COLO829 (cell line): Measurements from ENCODE around the gene RAB11FIP3.
"Not testable (repeated sequence)": the region's sequence is repeated elsewhere in the genome, so short reads cannot be mapped to it uniquely, and the experiment has no call there.

Experiments
- DNase-seq: peaks from one replicate; pipeline ENCODE4 v3.0.0; 2012; ENCODE audit warnings: low spot score

The RAB11FIP3 gene

GRCh38 chr16:425082-425718 is at the start of gene RAB11FIP3:
TSS of gene RAB11FIP3 (plus strand) at chr16:425649. CDS start at chr16:426007, 358 bp downstream.
- DNase-seq, result peak; percentile 67

- no peak for DNase-seq
Measured at GRCh38 chr16:375927-376816, 49.3 kb upstream of the RAB11FIP3 start.

GRCh38 chr16:376817-377418 is 48.5 kb upstream of the RAB11FIP3 start:
- DNase-seq, result no peak

GRCh38 chr16:377419-377951 is 48.0 kb upstream of the RAB11FIP3 start:
- DNase-seq, result no peak

- not testable (repeated sequence) for DNase-seq
Measured at GRCh38 chr16:378113-378820, 47.2 kb upstream of the RAB11FIP3 start.

GRCh38 chr16:378821-379182 is 46.6 kb upstream of the RAB11FIP3 start:
- DNase-seq, result no peak

GRCh38 chr16:379183-379960 is 46.1 kb upstream of the RAB11FIP3 start:
- no peak for DNase-seq

- DNase-seq, result no peak
Measured at GRCh38 chr16:379961-380761, 45.3 kb upstream of the RAB11FIP3 start.

GRCh38 chr16:380762-381011 is 44.8 kb upstream of the RAB11FIP3 start:
- no peak for DNase-seq

- DNase-seq, result no peak
Measured at GRCh38 chr16:381012-381788, 44.2 kb upstream of the RAB11FIP3 start.

- no peak for DNase-seq
Measured at GRCh38 chr16:381789-382717, 43.4 kb upstream of the RAB11FIP3 start, which contains the start of gene PGAP6. TSS of gene PGAP6 (minus strand) at chr16:381978. CDS start at chr16:381821, 157 bp downstream.

- no peak for DNase-seq
Measured at GRCh38 chr16:383326-384051, 42.0 kb upstream of the RAB11FIP3 start.

- peak; percentile 70 for DNase-seq
Measured at GRCh38 chr16:386641-387156, 38.8 kb upstream of the RAB11FIP3 start.

- DNase-seq, result not testable (repeated sequence)
Measured at GRCh38 chr16:387761-388666, 37.4 kb upstream of the RAB11FIP3 start.

GRCh38 chr16:389352-389751 is 36.1 kb upstream of the RAB11FIP3 start:
- no peak for DNase-seq

GRCh38 chr16:391885-392335 is 33.5 kb upstream of the RAB11FIP3 start:
- DNase-seq, result peak; percentile 66
